Rectal smooth muscle tissue (tissue), 1 donor: ENCODE data around the gene SRRM5.
"Not testable (repeated sequence)": the region's sequence is repeated elsewhere in the genome, so short reads cannot be mapped to it uniquely, and the experiment has no call there.

ENCODE experiments used
- H3K27ac ChIP-seq: one replicate; pipeline ENCODE4 v1.7.0; 2013; ENCODE audit warnings: low read depth, low read length, inconsistent platforms
- H3K27me3 ChIP-seq: one replicate; pipeline ENCODE4 v1.7.0; 2013; ENCODE audit warnings: low read length; ENCODE audit not compliant: control insufficient read depth, insufficient read depth
- H3K36me3 ChIP-seq: one replicate; pipeline ENCODE4 v1.7.0; 2013; ENCODE audit warnings: low read length; ENCODE audit not compliant: control insufficient read depth, insufficient read depth
- H3K4me1 ChIP-seq: one replicate; pipeline ENCODE4 v1.7.0; 2013; ENCODE audit warnings: low read length; ENCODE audit not compliant: control insufficient read depth, insufficient read depth
- H3K4me3 ChIP-seq: one replicate; pipeline ENCODE4 v1.7.0; 2013; ENCODE audit warnings: low read length
- H3K9ac ChIP-seq: one replicate; pipeline ENCODE4 v1.7.0; 2013; ENCODE audit warnings: low read length

The SRRM5 gene

GRCh38 chr19:43638214-43638994 is 26.5 kb downstream of the SRRM5 start:
- Histone ChIP-seq H3K9ac (no peak overlapping the region), H3K36me3 (no peaks in the 10 kb centered on the region), H3K27me3 (peaks cover 11% of the 10 kb centered on the region), H3K4me3 (no peak overlapping the region), H3K4me1 (peaks cover 7% of the 10 kb centered on the region), H3K27ac (no peak overlapping the region)

- H3K4me3 ChIP-seq, result peak overlapping the region; percentile 38
- peaks cover 7% of the 10 kb centered on the region for H3K4me1 ChIP-seq
- H3K9ac ChIP-seq, result peak overlapping the region; percentile 5
- H3K27me3 ChIP-seq, result peaks cover 11% of the 10 kb centered on the region
- H3K36me3 ChIP-seq, result no peaks in the 10 kb centered on the region
- H3K27ac ChIP-seq, result no peak overlapping the region
These were observed 27.2 kb downstream of the SRRM5 start for GRCh38 chr19:43638995-43639518.

GRCh38 chr19:43639519-43640423 is 27.9 kb downstream of the SRRM5 start, which contains the start of gene CADM4:
Gene CADM4, minus strand, starts transcription at chr19:43639850. Its CDS starts 60 bp downstream, at chr19:43639790.
- Histone ChIP-seq H3K4me3 (peak within 1 kb of the TSS; percentile 74), H3K36me3 (no peaks in the 10 kb centered on the region), H3K9ac (peak within 1 kb of the TSS; percentile 5), H3K27ac (peak within 1 kb of the TSS; percentile 27), H3K4me1 (peaks cover 7% of the 10 kb centered on the region), H3K27me3 (peaks cover 11% of the 10 kb centered on the region)

- Histone ChIP-seq H3K4me3 (peak overlapping the region; percentile 74), H3K4me1 (peaks cover 7% of the 10 kb centered on the region), H3K27ac (no peak overlapping the region), H3K36me3 (no peaks in the 10 kb centered on the region), H3K27me3 (peaks cover 11% of the 10 kb centered on the region), H3K9ac (no peak overlapping the region)
These were observed 28.5 kb downstream of the SRRM5 start for GRCh38 chr19:43640424-43640757.

GRCh38 chr19:43641333-43641732 is 29.4 kb downstream of the SRRM5 start:
- Histone ChIP-seq H3K27ac (no peak overlapping the region), H3K4me1 (peaks cover 7% of the 10 kb centered on the region), H3K27me3 (peaks cover 8% of the 10 kb centered on the region), H3K9ac (no peak overlapping the region), H3K36me3 (no peaks in the 10 kb centered on the region), H3K4me3 (no peak overlapping the region)

- no peak overlapping the region for H3K9ac ChIP-seq
- peaks cover 8% of the 10 kb centered on the region for H3K27me3 ChIP-seq
- no peak overlapping the region for H3K27ac ChIP-seq
- H3K4me3 ChIP-seq, result no peak overlapping the region
- no peaks in the 10 kb centered on the region for H3K36me3 ChIP-seq
- H3K4me1 ChIP-seq, result peaks cover 7% of the 10 kb centered on the region
These were observed 30.6 kb downstream of the SRRM5 start for GRCh38 chr19:43642531-43642930.

- Histone ChIP-seq H3K4me1 (peaks cover 7% of the 10 kb centered on the region), H3K9ac (no peak overlapping the region), H3K4me3 (no peak overlapping the region), H3K27me3 (peaks cover 8% of the 10 kb centered on the region), H3K27ac (no peak overlapping the region), H3K36me3 (no peaks in the 10 kb centered on the region)
These were observed 31.4 kb downstream of the SRRM5 start for GRCh38 chr19:43643326-43643725.

GRCh38 chr19:43644181-43644580 is 32.3 kb downstream of the SRRM5 start:
- Histone ChIP-seq H3K27me3 (peaks cover under 1% of the 10 kb centered on the region), H3K36me3 (no peaks in the 10 kb centered on the region), H3K9ac (no peak overlapping the region), H3K4me1 (peaks cover 7% of the 10 kb centered on the region), H3K27ac (no peak overlapping the region), H3K4me3 (no peak overlapping the region)

GRCh38 chr19:43648633-43649032 is 36.7 kb downstream of the SRRM5 start:
- no peaks in the 10 kb centered on the region for H3K4me1 ChIP-seq
- H3K27ac ChIP-seq, result no peak overlapping the region
- H3K4me3 ChIP-seq, result no peak overlapping the region
- H3K9ac ChIP-seq, result no peak overlapping the region
- H3K36me3 ChIP-seq, result no peaks in the 10 kb centered on the region
- no peaks in the 10 kb centered on the region for H3K27me3 ChIP-seq

GRCh38 chr19:43649514-43649913 is 37.6 kb downstream of the SRRM5 start:
- no peak overlapping the region for H3K9ac ChIP-seq

GRCh38 chr19:43650276-43650675 is 38.4 kb downstream of the SRRM5 start:
- not testable (repeated sequence) for H3K4me3 ChIP-seq, H3K27me3 ChIP-seq, H3K27ac ChIP-seq, H3K36me3 ChIP-seq, H3K4me1 ChIP-seq, H3K9ac ChIP-seq

More at GRCh38 chr19:43649514-43649913, 37.6 kb downstream of the SRRM5 start:
- H3K4me1 ChIP-seq, result no peaks in the 10 kb centered on the region
- no peaks in the 10 kb centered on the region for H3K36me3 ChIP-seq
- H3K4me3 ChIP-seq, result no peak overlapping the region
- no peaks in the 10 kb centered on the region for H3K27me3 ChIP-seq
- H3K27ac ChIP-seq, result no peak overlapping the region

- Histone ChIP-seq H3K4me1 (no peaks in the 10 kb centered on the region), H3K9ac (no peak overlapping the region), H3K27ac (peak overlapping the region; percentile 32), H3K36me3 (no peaks in the 10 kb centered on the region), H3K4me3 (peak overlapping the region; percentile 32), H3K27me3 (no peaks in the 10 kb centered on the region)
These were observed 40.1 kb downstream of the SRRM5 start for GRCh38 chr19:43651758-43652545.
